Transverse colon (tissue), 4 donors: ENCODE measurements around the gene GNAT3. TPM values are rescaled to one million over a fixed set of nuclear protein-coding genes. Genes with fewer than 3 reads are reported as not detected.

ENCODE experiments used
- DNase-seq: peaks from one replicate; pipeline ENCODE4 v3.0.0-alpha.2; 2019
- H3K27ac ChIP-seq, 4 donors: fragments of 200-600 bp; sonication (generic); 2 replicates each; pipeline ENCODE4 v1.5.1; 2016 to 2018; ENCODE audit warnings: inconsistent platforms in 4 of 4
- H3K27me3 ChIP-seq: fragments of 200-600 bp; sonication (generic); 2 replicates; pipeline ENCODE4 v1.5.1; 2017; ENCODE audit warnings: inconsistent platforms
- H3K36me3 ChIP-seq, 4 donors: fragments of 200-600 bp; sonication (generic); 2 replicates each; pipeline ENCODE4 v1.5.1; 2017 to 2019; ENCODE audit warnings: inconsistent platforms in 4 of 4
- H3K4me1 ChIP-seq, 4 donors: fragments of 200-600 bp; sonication (generic); 2 replicates each; pipeline ENCODE4 v1.5.1; 2017 to 2020; ENCODE audit warnings: inconsistent platforms in 4 of 4
- H3K4me3 ChIP-seq, 4 donors: fragments of 200-600 bp; sonication (generic); 1 replicate in 1 of 4; 2 replicates in 3 of 4; pipeline versions ENCODE4 v1.5.1 to v1.6.1; 2017 to 2019; ENCODE audit warnings: inconsistent platforms in 4 of 4
- H3K9me3 ChIP-seq, 2 donors: fragments of 200-600 bp; sonication (generic); 2 replicates each; pipeline ENCODE4 v1.5.1; 2017 to 2019; ENCODE audit warnings: inconsistent platforms in 2 of 2
- EP300 ChIP-seq: sonication (generic); formaldehyde crosslinking; IDR thresholded peaks from one replicate; pipeline ENCODE4 v1.6.1; 2017; ENCODE audit warnings: antibody characterized with exemption, low read depth
- POLR2A ChIP-seq: fragments of 450-650 bp; IDR thresholded peaks from one replicate; pipeline ENCODE4 v1.6.1; 2016; ENCODE audit warnings: antibody characterized with exemption, mild to moderate bottlenecking, moderate library complexity
- POLR2AphosphoS5 ChIP-seq, 3 donors: sonication (generic); formaldehyde crosslinking; IDR thresholded peaks; one replicate each; pipeline ENCODE4 v1.6.1; 2016; ENCODE audit warnings: antibody characterized with exemption in 3 of 3
- WGBS, 2 donors: methylation state at CpG; one replicate each; pipeline ENCODE4 v1.1.5; 2018; ENCODE audit warnings: low coverage in 1 of 2; 5-methylcytosine and 5-hydroxymethylcytosine counted together
- in situ Hi-C, 4 donors: fragments of 200-750 bp; cut with MboI; loops; one replicate each; pipeline versions ENCODE4 v1.15.0 to v1.15.1; 2017; ENCODE audit warnings: low sequenced_read_pairs in 3 of 4, low pct_ligation_motif_present in 1 of 4, low pct_unique_long_range_greater_than_20kb in 1 of 4
- intact Hi-C: fragments of 100-400 bp; cut with DNase I; formaldehyde crosslinking; loops from one replicate; pipeline ENCODE4 v1.15.1; 2023; ENCODE audit warnings: low total_unique reads
- total RNA-seq, 4 donors: library from RNA; depleted of rRNA; stranded (reverse); fragments of >200 nt; gene quantifications; one replicate each; pipeline ENCODE4 v1.1.0, GENCODE V29; 2016
- TF ChIP-seq, protein P1 (sequence below), 5 experiments: fragments of 200-600 bp in 3 of 5; fragments of 450-650 bp in 2 of 5; sonication (generic) in 3 of 5; IDR thresholded peaks; 1 replicate in 2 of 5; 2 replicates in 3 of 5; pipeline ENCODE4 v1.5.1; 2016 to 2017; ENCODE audit warnings: antibody characterized with exemption in 5 of 5, inconsistent platforms in 3 of 5, mild to moderate bottlenecking in 2 of 5, moderate library complexity in 1 of 5

The GNAT3 gene
- not detected for total RNA-seq

DNA sequence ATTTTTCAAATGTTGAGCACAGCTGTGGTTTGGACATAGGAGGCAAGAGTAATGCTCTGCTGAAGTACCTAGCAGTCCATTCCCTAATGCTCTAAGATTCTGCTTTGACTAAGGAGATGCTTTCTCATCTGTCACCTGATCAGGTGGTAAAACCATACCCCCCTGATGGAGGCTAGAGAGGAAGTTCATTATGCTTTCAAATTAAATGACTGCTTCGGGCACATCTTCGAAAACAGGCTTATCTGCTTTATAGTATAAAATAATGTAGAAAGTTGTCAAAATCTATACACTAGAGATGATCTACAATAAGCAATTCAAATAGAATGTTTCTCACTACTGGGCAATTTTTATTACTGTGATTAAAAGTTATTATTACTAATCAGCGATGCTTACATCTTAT is at the start of gene GNAT3:
TSS of gene GNAT3 (minus strand) at position 101 of the 400 bp plus-strand sequence. CDS start 138 bp downstream, outside the sequence.
- Histone ChIP-seq H3K27me3 (no peaks in the 10 kb centered on the region), H3K27ac (no peak within 1 kb of the TSS), H3K4me1 (no peaks in the 10 kb centered on the region), H3K4me3 (no peak within 1 kb of the TSS), H3K9me3 (no peaks in the 10 kb centered on the region), H3K36me3 (no peaks in the 10 kb centered on the region)
- intact Hi-C loops = no loop called here
- no peak for TF ChIP-seq POLR2A
- TF ChIP-seq, protein P1, sequence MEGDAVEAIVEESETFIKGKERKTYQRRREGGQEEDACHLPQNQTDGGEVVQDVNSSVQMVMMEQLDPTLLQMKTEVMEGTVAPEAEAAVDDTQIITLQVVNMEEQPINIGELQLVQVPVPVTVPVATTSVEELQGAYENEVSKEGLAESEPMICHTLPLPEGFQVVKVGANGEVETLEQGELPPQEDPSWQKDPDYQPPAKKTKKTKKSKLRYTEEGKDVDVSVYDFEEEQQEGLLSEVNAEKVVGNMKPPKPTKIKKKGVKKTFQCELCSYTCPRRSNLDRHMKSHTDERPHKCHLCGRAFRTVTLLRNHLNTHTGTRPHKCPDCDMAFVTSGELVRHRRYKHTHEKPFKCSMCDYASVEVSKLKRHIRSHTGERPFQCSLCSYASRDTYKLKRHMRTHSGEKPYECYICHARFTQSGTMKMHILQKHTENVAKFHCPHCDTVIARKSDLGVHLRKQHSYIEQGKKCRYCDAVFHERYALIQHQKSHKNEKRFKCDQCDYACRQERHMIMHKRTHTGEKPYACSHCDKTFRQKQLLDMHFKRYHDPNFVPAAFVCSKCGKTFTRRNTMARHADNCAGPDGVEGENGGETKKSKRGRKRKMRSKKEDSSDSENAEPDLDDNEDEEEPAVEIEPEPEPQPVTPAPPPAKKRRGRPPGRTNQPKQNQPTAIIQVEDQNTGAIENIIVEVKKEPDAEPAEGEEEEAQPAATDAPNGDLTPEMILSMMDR (IDR thresholded peaks at IDR 0.05) = no peak
- TF ChIP-seq POLR2AphosphoS5 (IDR thresholded peaks at IDR 0.05) = no peak
- no peak for TF ChIP-seq EP300
- 79 to 91% methylated on average over 3 of the region's 3 CpGs for WGBS, 2 donors
- in situ Hi-C loops = no loop called here
- no peak for DNase-seq

DNA sequence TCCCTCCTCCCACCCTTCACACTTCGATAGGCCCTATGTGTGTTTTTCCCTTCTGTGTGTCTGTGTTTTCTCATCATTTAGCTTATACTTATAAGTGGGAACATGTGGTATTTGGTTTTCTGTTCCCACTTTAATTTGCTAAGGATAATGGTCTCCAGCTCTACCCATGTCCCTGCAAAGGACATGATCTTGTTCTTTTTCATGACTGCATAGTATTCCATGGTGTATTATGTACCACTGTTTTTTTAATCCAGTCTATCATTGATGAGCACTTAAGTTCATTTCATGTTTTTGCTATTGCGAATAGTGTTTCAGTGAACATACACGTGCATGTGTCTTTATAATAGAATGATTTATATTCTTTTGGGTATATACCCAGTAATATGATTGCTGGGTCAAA is 46.3 kb upstream of the GNAT3 start:
- WGBS, 2 donors = 62 to 73% methylated on average over 3 of the region's 3 CpGs
- in situ Hi-C loops (no loop called here), intact Hi-C loops (no loop called here)

GRCh38 chr7:80552031-80552694 is 40.3 kb upstream of the GNAT3 start:
- intact Hi-C loops (no loop called here), in situ Hi-C loops (no loop called here)
- Histone ChIP-seq H3K9me3 (no peaks in the 10 kb centered on the region), H3K36me3 (no peaks in the 10 kb centered on the region), H3K27me3 (no peaks in the 10 kb centered on the region), H3K4me3 (no peak overlapping the region), H3K27ac (no peak overlapping the region), H3K4me1 (no peaks in the 10 kb centered on the region)
- no peak for TF ChIP-seq POLR2AphosphoS5 (IDR thresholded peaks at IDR 0.05)
- no peak for TF ChIP-seq POLR2A
- TF ChIP-seq, protein P1 (IDR thresholded peaks at IDR 0.05) = no peak
- no peak for TF ChIP-seq EP300
- no peak for DNase-seq
- 20 to 25% methylated on average over 1 of the region's 1 CpG for WGBS, 2 donors

More for the DNA sequence above, 46.3 kb upstream of the GNAT3 start:
- Histone ChIP-seq H3K27me3 (no peaks in the 10 kb centered on the region), H3K4me3 (no peak overlapping the region), H3K27ac (no peak overlapping the region), H3K4me1 (no peaks in the 10 kb centered on the region), H3K36me3 (no peaks in the 10 kb centered on the region), H3K9me3 (peaks cover 0 to 8% of the 10 kb centered on the region in 2 donors)
- DNase-seq = no peak
- TF ChIP-seq EP300 (no peak), POLR2AphosphoS5 (IDR thresholded peaks at IDR 0.05) (no peak), POLR2A (no peak)
- TF ChIP-seq, protein P1 (IDR thresholded peaks at IDR 0.05) = no peak

- TF ChIP-seq, protein P1 (IDR thresholded peaks at IDR 0.05) = no peak
- Histone ChIP-seq H3K4me1 (no peaks in the 10 kb centered on the region), H3K9me3 (no peaks in the 10 kb centered on the region), H3K36me3 (no peaks in the 10 kb centered on the region), H3K27me3 (no peaks in the 10 kb centered on the region), H3K27ac (no peak overlapping the region), H3K4me3 (no peak overlapping the region)
- WGBS, 2 donors = 83 to 91% methylated on average over 2 of the region's 2 CpGs
- in situ Hi-C loops = no loop called here
- no peak for DNase-seq
- intact Hi-C loops = no loop called here
Measured at GRCh38 chr7:80550005-80550404, 38.1 kb upstream of the GNAT3 start.
